Caco-2 (cell line): ENCODE data around the gene UBE2B. TPM values are rescaled to one million over a fixed set of nuclear protein-coding genes. Genes with fewer than 3 reads are reported as not detected.

Experiments
- BruUV-seq: library from RNA; stranded (reverse); fragments of 400-500 nt; replicated peaks from 2 replicates; lab custom pipeline; 2021; lab: Mats Ljungman, UMichigan
- CTCF ChIA-PET: fragments of 300-600 bp; sonication (Branson Sonifier 250); formaldehyde crosslinking; loops from one replicate; lab custom pipeline; 2022; ENCODE audit warnings: antibody characterized with exemption; lab: Charles Lee
- POLR2A ChIA-PET: fragments of 300-600 bp; sonication (Branson Sonifier 250); formaldehyde crosslinking; loops from one replicate; lab custom pipeline; 2022; ENCODE audit warnings: antibody characterized with exemption; lab: Charles Lee
- DNase-seq, 2 experiments: peaks; one replicate each; pipeline versions ENCODE4 v3.0.0 to v3.0.0-alpha.2; 2020 to 2022
- H3K27me3 ChIP-seq: replicated peaks from 2 replicates; pipeline ENCODE4 v1.6.0; 2011; ENCODE audit warnings: low read length; ENCODE audit not compliant: control insufficient read depth, insufficient read depth
- H3K36me3 ChIP-seq: 2 replicates; pipeline ENCODE4 v1.5.1; 2011; ENCODE audit warnings: low read length; ENCODE audit not compliant: control insufficient read depth, insufficient read depth
- H3K4me1 ChIP-seq: fragments of 250-450 bp; sonication (Bioruptor Pico); 2 replicates; pipeline ENCODE4 v1.5.1; 2020; ENCODE audit warnings: mild to moderate bottlenecking
- H3K4me3 ChIP-seq: 2 replicates; pipeline ENCODE4 v1.5.1; 2011; ENCODE audit warnings: low read depth, mild to moderate bottlenecking, control low read depth, low read length
- H3K9me3 ChIP-seq: fragments of 250-450 bp; sonication (Bioruptor Pico); 2 replicates; pipeline ENCODE4 v1.5.1; 2020; ENCODE audit warnings: mild to moderate bottlenecking, moderate library complexity
- H3K27ac Mint-ChIP-seq: one replicate; pipeline ENCODE4 v1.8.0; 2022; ENCODE audit warnings: mixed read lengths; ENCODE audit not compliant: unreplicated experiment
- H3K27me3 Mint-ChIP-seq: one replicate; pipeline ENCODE4 v1.8.0; 2022; ENCODE audit warnings: mixed read lengths; ENCODE audit not compliant: insufficient read depth, unreplicated experiment
- H3K36me3 Mint-ChIP-seq: one replicate; pipeline ENCODE4 v1.8.0; 2022; ENCODE audit warnings: mild to moderate bottlenecking, mixed read lengths; ENCODE audit not compliant: insufficient read depth, unreplicated experiment
- H3K4me1 Mint-ChIP-seq: one replicate; pipeline ENCODE4 v1.8.0; 2022; ENCODE audit warnings: low read depth, mixed read lengths; ENCODE audit not compliant: unreplicated experiment
- H3K4me3 Mint-ChIP-seq: one replicate; pipeline ENCODE4 v1.8.0; 2022; ENCODE audit warnings: mild to moderate bottlenecking, moderate library complexity, mixed read lengths; ENCODE audit not compliant: unreplicated experiment
- H3K9me3 Mint-ChIP-seq: one replicate; pipeline ENCODE4 v1.8.0; 2022; ENCODE audit warnings: mixed read lengths; ENCODE audit not compliant: unreplicated experiment
- intact Hi-C: fragments of 100-400 bp; cut with micrococcal nuclease; formaldehyde crosslinking; loops from one replicate; pipeline ENCODE4 v1.10.0; 2022; ENCODE audit not compliant: unreplicated experiment
- total RNA-seq: library from RNA; stranded (reverse); gene quantifications from 2 replicates; pipeline ENCODE4 v1.2.3, GENCODE V29; 2022
- TF ChIP-seq, protein P1 (sequence below), 2 experiments: fragments of 200-600 bp in 1 of 2; IDR thresholded peaks; 1 replicate in 1 of 2; 2 replicates in 1 of 2; pipeline versions ENCODE4 v1.5.1 to v1.8.0; 2011 to 2022; ENCODE audit warnings: antibody characterized with exemption in 1 of 2, control low read depth in 1 of 2, inconsistent platforms in 1 of 2, low read depth in 1 of 2, low read length in 1 of 2, mild to moderate bottlenecking in 1 of 2, moderate library complexity in 1 of 2; ENCODE audit not compliant: insufficient read depth in 1 of 2, severe bottlenecking in 1 of 2, unreplicated experiment in 1 of 2

Gene UBE2B
- total RNA-seq, 1 experiment from 2014 or later: 78.9 TPM

DNA sequence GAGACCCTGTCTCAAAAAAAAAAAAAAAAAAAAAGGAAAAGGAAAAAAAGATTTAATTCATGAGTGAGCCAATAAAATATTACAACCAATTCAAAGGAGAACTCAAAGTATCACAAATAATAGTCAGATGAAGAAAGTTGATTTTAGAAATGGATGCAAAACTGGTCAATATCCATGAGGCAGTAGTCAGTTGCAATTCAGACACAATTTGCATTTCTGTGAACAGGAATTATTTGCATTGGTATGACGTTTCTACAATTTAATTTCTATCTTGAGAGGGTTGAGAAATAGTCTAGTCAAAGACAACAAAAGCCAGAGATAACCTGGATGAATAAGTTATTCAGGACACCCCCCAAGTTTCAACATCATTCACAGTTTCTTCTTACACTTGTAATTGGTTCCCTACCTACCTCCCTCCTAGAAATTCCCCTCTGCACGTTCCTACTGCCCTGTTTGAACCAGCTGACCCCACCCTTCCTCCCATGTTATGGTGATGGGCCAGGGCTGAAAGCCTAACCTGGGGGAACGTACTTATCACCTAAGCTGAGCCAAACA lies 68.9 kb downstream of the UBE2B start:
- no peak for DNase-seq
- H3K27me3 Mint-ChIP-seq: no peaks in the 10 kb centered on the region
- H3K9me3 Mint-ChIP-seq: no peaks in the 10 kb centered on the region
- Histone ChIP-seq H3K4me1 (peaks cover 44% of the 10 kb centered on the region), H3K36me3 (no peaks in the 10 kb centered on the region), H3K9me3 (no peaks in the 10 kb centered on the region), H3K4me3 (no peak overlapping the region), H3K27me3 (no peaks in the 10 kb centered on the region)
- peaks cover 33% of the 10 kb centered on the region for H3K4me1 Mint-ChIP-seq
- H3K27ac Mint-ChIP-seq: peak overlapping the region; percentile 64
- peaks cover 13% of the 10 kb centered on the region for H3K36me3 Mint-ChIP-seq
- TF ChIP-seq, protein P1, sequence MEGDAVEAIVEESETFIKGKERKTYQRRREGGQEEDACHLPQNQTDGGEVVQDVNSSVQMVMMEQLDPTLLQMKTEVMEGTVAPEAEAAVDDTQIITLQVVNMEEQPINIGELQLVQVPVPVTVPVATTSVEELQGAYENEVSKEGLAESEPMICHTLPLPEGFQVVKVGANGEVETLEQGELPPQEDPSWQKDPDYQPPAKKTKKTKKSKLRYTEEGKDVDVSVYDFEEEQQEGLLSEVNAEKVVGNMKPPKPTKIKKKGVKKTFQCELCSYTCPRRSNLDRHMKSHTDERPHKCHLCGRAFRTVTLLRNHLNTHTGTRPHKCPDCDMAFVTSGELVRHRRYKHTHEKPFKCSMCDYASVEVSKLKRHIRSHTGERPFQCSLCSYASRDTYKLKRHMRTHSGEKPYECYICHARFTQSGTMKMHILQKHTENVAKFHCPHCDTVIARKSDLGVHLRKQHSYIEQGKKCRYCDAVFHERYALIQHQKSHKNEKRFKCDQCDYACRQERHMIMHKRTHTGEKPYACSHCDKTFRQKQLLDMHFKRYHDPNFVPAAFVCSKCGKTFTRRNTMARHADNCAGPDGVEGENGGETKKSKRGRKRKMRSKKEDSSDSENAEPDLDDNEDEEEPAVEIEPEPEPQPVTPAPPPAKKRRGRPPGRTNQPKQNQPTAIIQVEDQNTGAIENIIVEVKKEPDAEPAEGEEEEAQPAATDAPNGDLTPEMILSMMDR (IDR thresholded peaks at IDR 0.05; ENCODE audit: insufficient read depth in 1 of 2, low read depth in 1 of 2, low read length in 1 of 2, severe bottlenecking in 1 of 2, unreplicated experiment in 1 of 2): no peak
- ChIA-PET POLR2A (no interaction called here), CTCF (no interaction called here)
- intact Hi-C loops: no loop called here
- BruUV-seq: no TSS peak
- no peak overlapping the region for H3K4me3 Mint-ChIP-seq

Other genes with a start within 250 kb of the UBE2B start
- gene SKP1, start 194.6 kb upstream of the UBE2B start, total RNA-seq: 351 and 365 TPM in 2 replicates
- 202 and 224 TPM in 2 replicates for gene PPP2CA, start 145.5 kb upstream of the UBE2B start, total RNA-seq
- gene CDKL3, start 4.4 kb upstream of the UBE2B start, total RNA-seq: 1.8 and 2.0 TPM in 2 replicates
- 49.8 and 53.2 TPM in 2 replicates for gene CDKN2AIPNL, start 40.3 kb downstream of the UBE2B start, total RNA-seq
- gene JADE2, start 154.1 kb downstream of the UBE2B start, total RNA-seq: 65.3 and 67.6 TPM in 2 replicates